Neural cell (in vitro differentiated cells): ENCODE results near the gene NRROS.

Experiments used
- POLR2AphosphoS5 ChIP-seq: IDR thresholded peaks from 2 replicates; pipeline ENCODE4 v1.6.1; 2012
- RAD21 ChIP-seq: fragments of 450-650 bp; conservative IDR thresholded peaks from 2 replicates; pipeline ENCODE4 v1.6.1; 2014; ENCODE audit warnings: antibody characterized with exemption, mild to moderate bottlenecking, moderate library complexity
- SMC3 ChIP-seq: fragments of 450-650 bp; conservative IDR thresholded peaks from 2 replicates; pipeline ENCODE4 v1.6.1; 2014; ENCODE audit warnings: antibody characterized with exemption, mild to moderate bottlenecking, moderate library complexity; ENCODE audit not compliant: poor library complexity
- TF ChIP-seq, protein P1 (sequence below): fragments of 450-650 bp; IDR thresholded peaks from 2 replicates; pipeline ENCODE4 v1.5.1; 2014; ENCODE audit warnings: antibody characterized with exemption, mild to moderate bottlenecking, moderate library complexity; ENCODE audit not compliant: poor library complexity, severe bottlenecking
- TF ChIP-seq, protein P2 (sequence below): IDR thresholded peaks from 2 replicates; pipeline ENCODE4 v1.6.1; 2012; ENCODE audit warnings: borderline replicate concordance

- TF ChIP-seq, protein P1, sequence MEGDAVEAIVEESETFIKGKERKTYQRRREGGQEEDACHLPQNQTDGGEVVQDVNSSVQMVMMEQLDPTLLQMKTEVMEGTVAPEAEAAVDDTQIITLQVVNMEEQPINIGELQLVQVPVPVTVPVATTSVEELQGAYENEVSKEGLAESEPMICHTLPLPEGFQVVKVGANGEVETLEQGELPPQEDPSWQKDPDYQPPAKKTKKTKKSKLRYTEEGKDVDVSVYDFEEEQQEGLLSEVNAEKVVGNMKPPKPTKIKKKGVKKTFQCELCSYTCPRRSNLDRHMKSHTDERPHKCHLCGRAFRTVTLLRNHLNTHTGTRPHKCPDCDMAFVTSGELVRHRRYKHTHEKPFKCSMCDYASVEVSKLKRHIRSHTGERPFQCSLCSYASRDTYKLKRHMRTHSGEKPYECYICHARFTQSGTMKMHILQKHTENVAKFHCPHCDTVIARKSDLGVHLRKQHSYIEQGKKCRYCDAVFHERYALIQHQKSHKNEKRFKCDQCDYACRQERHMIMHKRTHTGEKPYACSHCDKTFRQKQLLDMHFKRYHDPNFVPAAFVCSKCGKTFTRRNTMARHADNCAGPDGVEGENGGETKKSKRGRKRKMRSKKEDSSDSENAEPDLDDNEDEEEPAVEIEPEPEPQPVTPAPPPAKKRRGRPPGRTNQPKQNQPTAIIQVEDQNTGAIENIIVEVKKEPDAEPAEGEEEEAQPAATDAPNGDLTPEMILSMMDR: no peak
- TF ChIP-seq SMC3: no peak
- no peak for TF ChIP-seq POLR2AphosphoS5
- TF ChIP-seq RAD21: no peak
- TF ChIP-seq, protein P2, sequence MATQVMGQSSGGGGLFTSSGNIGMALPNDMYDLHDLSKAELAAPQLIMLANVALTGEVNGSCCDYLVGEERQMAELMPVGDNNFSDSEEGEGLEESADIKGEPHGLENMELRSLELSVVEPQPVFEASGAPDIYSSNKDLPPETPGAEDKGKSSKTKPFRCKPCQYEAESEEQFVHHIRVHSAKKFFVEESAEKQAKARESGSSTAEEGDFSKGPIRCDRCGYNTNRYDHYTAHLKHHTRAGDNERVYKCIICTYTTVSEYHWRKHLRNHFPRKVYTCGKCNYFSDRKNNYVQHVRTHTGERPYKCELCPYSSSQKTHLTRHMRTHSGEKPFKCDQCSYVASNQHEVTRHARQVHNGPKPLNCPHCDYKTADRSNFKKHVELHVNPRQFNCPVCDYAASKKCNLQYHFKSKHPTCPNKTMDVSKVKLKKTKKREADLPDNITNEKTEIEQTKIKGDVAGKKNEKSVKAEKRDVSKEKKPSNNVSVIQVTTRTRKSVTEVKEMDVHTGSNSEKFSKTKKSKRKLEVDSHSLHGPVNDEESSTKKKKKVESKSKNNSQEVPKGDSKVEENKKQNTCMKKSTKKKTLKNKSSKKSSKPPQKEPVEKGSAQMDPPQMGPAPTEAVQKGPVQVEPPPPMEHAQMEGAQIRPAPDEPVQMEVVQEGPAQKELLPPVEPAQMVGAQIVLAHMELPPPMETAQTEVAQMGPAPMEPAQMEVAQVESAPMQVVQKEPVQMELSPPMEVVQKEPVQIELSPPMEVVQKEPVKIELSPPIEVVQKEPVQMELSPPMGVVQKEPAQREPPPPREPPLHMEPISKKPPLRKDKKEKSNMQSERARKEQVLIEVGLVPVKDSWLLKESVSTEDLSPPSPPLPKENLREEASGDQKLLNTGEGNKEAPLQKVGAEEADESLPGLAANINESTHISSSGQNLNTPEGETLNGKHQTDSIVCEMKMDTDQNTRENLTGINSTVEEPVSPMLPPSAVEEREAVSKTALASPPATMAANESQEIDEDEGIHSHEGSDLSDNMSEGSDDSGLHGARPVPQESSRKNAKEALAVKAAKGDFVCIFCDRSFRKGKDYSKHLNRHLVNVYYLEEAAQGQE: no peak
Measured at GRCh38 chr3:196707566-196707965, 68.1 kb downstream of the NRROS start.
